Hematopoietic multipotent progenitor cell treated with erythropoietin and hydrocortisone succinate and interleukin-3 and kit ligand, for 15 days (in vitro differentiated cells): Measurements from ENCODE around the gene TESPA1.
A peak's percentile ranks its signal among the peaks of the same experiment; 100 is the strongest.
"Not testable (repeated sequence)": the region's sequence is repeated elsewhere in the genome, so short reads cannot be mapped to it uniquely, and the experiment has no call there.

Experiments used
- DNase-seq: peaks from one replicate; pipeline ENCODE4 v3.0.0-alpha.2; 2015; ENCODE audit warnings: low spot score

TESPA1 gene

GRCh38 chr12:54984658-54985376, at the start of gene TESPA1:
Gene TESPA1, minus strand, starts transcription at chr12:54984762. Its CDS starts 10,200 bp downstream, at chr12:54974562.
- DNase-seq = peak; percentile 69

GRCh38 chr12:55034218-55034617, 49.7 kb upstream of the TESPA1 start:
- DNase-seq = no peak

DNA sequence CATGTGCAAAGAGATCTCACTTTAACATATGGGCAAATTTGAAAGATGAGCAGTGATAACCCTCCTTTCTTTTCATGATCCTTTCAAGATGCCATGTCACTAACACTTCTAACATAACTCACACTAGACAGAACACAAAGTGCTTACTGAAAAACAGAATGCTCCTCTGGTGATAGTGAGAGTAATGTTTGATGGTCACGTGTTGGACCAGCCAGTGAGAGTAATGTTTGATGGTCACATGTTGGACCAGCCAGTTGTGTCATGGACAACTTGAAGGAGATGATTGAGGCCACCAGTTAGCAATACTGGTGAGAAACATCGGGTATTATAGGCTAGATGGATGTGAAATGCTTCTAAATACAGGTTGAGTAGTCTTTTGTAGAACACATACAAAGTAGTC, 40.9 kb upstream of the TESPA1 start:
- DNase-seq = no peak

GRCh38 chr12:55024575-55024974, 40.0 kb upstream of the TESPA1 start:
- DNase-seq = no peak

DNA sequence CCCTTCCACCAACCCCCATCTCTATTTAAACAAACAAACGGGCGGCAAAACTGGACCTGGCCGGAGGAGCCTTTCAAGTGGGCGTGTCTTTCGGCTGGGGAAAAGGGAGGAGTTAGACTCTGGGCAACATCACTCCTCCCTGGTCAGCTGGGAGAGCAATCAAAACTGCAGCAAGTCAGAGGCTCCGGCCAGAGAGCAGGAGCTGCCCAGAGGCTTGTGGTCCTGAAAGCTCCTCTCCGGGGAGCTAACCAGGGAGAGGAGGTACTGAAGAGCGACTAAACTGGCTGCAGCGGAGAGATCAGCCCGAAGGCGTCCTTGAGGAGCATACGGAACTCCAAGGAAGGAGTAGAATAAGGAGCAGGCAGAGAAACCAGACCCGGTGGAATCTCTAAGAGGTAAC, 35.2 kb upstream of the TESPA1 start, which contains the start of gene NEUROD4:
Gene NEUROD4 (plus strand): TSS at position 191 of the 400 bp plus-strand sequence. CDS start 6,466 bp downstream, outside the sequence.
- no peak for DNase-seq

DNA sequence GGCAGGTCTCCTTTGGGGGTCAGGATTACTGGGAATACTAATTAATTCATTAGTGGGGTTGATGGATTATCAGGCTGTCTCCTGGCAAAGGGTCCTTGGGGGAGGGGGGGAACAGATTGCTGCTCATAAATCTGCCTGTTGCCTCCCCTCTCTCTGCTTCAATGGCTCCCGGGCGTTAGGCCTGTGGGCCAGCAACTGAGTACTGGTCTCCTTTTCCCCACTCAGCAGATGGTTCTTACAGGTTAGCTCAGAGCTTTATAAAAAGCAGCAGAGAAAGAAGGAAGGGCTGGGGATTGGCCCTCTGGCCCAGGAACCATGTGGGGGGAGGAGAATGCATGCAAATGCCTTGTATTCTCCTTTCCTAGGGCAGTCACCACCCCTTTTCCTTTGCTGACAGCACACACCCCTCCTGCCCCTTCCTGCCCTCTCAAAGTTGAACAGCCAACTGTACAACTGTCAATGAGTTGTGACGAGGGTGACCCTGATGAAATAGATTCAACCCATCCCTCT, 32.9 kb upstream of the TESPA1 start:
- no peak for DNase-seq

- no peak for DNase-seq
Measured at GRCh38 chr12:55008944-55009585, 24.5 kb upstream of the TESPA1 start.

DNA sequence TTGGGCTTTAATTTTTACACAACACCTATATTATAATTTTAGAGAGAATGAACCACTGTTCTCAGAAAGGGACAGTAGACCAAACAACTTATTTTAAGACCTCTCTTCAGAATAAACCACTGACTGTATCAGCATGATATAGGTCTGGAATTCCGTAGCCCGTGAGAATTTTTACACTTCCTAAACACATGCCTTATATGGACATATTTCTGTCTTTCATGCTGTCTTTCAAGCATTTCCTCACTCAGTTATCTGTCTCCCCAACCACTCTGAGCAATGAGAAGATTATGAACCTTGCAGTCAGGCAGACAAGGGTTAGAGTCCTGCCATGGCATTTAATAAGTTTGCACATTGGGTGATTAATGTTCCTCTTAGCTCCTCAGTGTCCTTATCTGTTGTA, 17.8 kb upstream of the TESPA1 start:
- DNase-seq = no peak

DNA sequence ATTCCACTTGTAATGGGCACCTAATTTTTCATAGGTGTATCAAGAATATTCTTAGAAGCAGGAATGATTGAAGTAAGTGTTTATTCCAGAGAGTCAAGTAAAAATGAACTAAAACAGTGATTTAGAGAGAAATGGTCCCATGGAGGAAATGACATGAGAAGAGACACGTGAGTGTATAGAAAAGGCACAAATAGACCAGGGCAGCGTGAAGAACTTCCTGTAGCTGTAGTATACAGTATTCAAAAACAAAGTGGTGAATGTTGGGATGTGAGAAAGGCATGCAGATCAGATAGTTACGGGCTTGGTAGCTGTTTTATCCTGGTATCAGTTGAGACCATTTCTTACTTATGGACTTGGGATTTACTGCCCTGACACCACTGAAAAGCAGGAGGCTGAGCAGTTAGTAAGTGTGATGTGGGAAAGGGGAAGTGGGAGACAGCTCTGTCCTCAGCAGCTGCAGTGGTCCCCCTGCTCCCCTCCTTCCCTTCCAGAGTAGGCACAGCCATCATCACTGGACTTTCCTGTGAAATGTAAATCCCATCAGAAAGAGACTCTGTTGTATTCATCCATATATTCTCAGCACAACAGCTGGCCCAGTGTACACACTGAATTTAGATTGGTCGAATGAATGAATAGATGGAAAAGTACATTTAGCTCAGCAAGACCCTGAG, 16.8 kb upstream of the TESPA1 start:
- DNase-seq = no peak

- DNase-seq = no peak
Measured at GRCh38 chr12:54998958-54999510, 14.5 kb upstream of the TESPA1 start.

DNA sequence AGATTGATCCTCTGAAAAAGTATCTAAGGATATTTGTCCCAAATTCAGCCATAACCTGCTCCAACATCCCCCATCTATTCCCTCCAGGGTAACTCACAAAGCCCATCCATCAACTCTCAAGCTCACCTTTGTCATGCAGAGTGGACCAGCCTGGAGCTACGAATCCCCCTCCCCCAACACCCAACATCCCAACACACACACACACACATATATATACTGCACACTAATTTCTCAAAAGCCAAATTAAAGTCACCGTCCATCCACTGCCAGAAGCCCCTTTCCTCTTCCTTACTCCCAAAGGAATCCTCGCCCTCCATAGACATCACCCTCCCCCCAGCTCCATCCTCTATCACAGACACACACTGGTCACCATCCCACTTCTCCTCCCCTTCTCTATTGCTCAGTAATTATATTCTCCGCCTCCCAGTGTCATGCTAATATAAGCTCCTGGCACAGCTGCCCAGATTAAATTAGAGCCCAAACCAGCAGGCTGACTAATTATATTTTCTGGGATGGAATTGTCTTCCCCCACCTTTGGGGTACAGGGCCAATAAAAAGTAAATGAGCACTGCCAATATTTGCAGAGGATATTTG, 13.5 kb upstream of the TESPA1 start:
- DNase-seq = no peak

DNA sequence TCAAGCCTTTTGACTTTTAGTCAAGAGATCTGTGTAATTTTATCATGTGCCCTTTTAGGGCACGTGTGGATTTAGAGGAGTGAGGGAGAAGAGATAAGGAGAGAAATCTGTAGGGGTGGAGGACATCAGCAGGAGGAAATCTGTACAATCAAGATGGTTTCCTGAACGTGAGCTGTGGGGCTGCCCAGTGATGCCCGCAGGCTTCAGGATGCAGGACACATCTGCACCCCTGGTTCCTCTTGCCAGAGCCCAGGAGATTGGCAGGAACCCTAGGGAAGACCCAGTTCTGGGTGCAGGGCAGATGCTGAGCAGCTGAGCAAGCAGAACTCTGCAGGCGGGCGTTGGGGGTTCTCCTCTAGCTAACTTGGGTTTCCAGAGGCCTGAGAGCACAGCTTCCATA, 11.6 kb upstream of the TESPA1 start:
- no peak for DNase-seq

DNA sequence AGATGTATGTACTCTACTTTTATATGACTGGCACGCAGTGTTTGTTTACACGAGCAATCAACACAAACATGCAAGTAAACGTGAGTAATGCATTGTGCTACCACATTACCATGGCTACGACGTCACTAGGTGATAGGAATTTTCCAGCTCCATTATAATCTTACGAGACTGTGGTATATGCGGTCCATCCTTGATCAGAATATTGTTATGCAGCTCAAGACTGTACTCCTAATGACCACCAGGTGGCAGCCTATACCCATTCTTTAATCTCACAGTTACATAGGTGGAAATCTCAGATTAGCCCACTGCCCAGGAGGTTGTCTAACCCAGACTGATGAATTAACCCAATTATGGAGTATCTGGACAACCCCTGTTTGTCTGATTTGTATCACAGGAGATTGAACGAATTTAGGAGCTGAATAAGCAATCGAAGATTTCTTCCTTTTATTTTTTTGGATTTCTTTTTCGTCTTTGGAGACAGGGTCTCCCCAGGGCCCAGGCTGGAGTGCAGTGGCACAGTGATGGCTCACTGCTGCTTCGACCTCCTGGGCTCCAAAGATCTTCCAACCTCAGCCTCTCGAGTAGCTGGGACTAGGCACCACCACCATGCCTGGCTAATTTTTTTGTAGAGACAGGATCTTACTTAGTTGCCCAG, 8.7 kb upstream of the TESPA1 start:
- peak; percentile 83 for DNase-seq

- peak; percentile 6 for DNase-seq
Measured at GRCh38 chr12:54991991-54992375, 7.4 kb upstream of the TESPA1 start.

DNA sequence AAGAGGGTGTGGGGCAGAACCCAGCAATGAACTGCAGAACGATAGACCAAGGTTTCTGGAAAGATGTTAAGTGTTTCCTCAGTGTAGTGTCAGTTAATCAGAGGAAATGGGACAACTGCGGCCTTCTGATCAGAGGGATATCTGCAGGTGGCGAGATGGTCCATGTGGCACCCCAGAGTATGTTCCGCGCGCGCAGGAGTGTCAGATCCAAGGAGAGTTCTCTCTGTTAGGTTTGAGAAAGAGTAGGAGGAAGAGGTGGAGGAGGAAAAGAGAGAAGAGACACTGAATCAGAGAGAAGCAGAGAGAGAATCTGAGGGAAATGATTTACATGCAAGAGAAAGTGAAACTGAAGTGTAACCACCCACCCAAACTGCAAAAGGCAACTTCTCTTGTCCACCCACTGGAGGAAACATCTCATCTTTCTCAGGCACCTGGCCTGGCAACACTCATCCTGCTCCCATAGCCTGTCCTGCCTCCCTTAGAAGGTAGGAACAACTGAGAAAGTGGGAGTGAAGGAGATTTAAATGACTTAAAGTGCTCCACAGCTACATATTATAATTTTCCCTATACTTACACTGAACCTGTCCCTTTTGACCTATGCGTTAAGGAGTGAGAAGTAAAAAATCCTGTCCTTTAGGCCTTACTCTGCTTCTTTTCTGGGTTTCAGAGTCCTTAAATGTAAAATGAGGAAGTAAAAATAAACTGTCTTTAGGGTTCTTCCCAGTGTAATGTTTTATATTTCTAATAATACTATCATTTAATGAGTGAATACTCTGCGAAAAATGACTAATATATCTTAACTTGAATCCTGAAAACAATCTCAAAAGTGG, 6.8 kb upstream of the TESPA1 start:
- DNase-seq = peak; percentile 53

GRCh38 chr12:54989829-54990228, 5.3 kb upstream of the TESPA1 start:
- DNase-seq = no peak

GRCh38 chr12:54988402-54989054, 4.0 kb upstream of the TESPA1 start:
- DNase-seq = peak; percentile 88

DNA sequence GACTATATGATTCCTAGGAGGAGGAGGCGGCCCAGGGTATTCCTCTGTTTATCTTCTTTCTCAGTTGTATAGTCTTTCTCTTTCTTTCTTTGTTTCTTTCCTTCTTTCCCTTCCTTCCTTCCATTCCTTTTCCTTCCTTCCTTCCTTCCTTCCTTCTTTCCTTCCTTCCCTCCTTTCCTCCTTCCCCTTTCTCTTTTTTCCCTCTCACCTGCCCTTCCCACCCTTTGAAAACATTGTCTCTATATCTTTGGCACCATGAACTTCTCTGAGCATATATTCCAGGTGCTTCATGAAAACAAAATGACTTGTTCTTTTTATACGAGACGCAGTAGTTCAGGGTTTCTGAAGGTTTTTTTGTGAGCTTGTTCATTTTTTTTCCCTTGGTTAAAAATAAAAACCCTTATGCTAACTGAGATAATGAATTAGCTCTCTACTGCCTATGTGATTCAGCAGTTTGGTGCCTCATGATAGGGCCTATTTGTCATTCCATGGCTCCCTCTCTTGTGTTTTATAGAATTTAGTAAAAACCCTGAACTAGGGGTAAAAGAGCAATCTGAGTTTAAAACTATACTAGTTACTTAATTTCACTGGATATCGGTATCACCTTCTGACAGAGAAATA, 3.2 kb upstream of the TESPA1 start:
- DNase-seq = peak; percentile 90

DNA sequence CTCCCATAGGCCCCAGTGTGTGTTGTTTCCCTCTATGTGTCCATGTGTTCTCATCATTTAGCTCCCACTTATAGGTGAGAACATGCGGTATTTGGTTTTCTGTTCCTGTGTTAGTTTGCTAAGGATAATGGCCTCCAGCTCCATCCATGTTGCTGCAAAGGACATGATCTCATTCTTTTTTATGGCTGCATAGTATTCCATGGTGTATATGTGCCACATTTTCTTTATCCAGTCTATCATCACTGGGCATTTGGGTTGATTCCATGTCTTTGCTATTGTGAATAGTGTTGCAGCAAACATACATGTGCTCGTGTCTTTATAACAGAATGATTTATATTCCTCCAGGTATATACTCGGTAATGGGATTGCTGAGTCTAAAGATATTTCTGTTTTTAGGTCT, 2.2 kb upstream of the TESPA1 start:
- not testable (repeated sequence) for DNase-seq
